ENCODE measurements around the gene COL6A1.
"Not testable (repeated sequence)": the region's sequence is repeated elsewhere in the genome, so short reads cannot be mapped to it uniquely, and the experiment has no call there.

The COL6A1 gene

GRCh38 chr21:45998276-45998701 lies 16.7 kb downstream of the COL6A1 start:
- Mint-ChIP-seq H3K36me3 (ENCODE audit: low read depth) (no peaks in the 10 kb centered on the region), H3K27ac (no peak overlapping the region), H3K9me3 (no peaks in the 10 kb centered on the region), H3K4me1 (ENCODE audit: low read depth) (no peaks in the 10 kb centered on the region), H3K4me3 (no peak overlapping the region), H3K27me3 (ENCODE audit: low read depth) (no peaks in the 10 kb centered on the region)

- no peak overlapping the region for H3K27ac Mint-ChIP-seq
- no peak overlapping the region for H3K4me3 Mint-ChIP-seq
- no peaks in the 10 kb centered on the region for H3K27me3 Mint-ChIP-seq (ENCODE audit: low read depth)
- no peaks in the 10 kb centered on the region for H3K9me3 Mint-ChIP-seq
- H3K4me1 Mint-ChIP-seq (ENCODE audit: low read depth) = no peaks in the 10 kb centered on the region
- H3K36me3 Mint-ChIP-seq (ENCODE audit: low read depth) = no peaks in the 10 kb centered on the region
Observed at GRCh38 chr21:45998871-45999580, 17.5 kb downstream of the COL6A1 start.

- H3K9me3 Mint-ChIP-seq = no peaks in the 10 kb centered on the region
- H3K36me3 Mint-ChIP-seq (ENCODE audit: low read depth) = no peaks in the 10 kb centered on the region
- H3K27me3 Mint-ChIP-seq (ENCODE audit: low read depth) = no peaks in the 10 kb centered on the region
- H3K4me1 Mint-ChIP-seq (ENCODE audit: low read depth) = no peaks in the 10 kb centered on the region
- H3K4me3 Mint-ChIP-seq = no peak overlapping the region
- no peak overlapping the region for H3K27ac Mint-ChIP-seq
Observed at GRCh38 chr21:45999581-46000181, 18.1 kb downstream of the COL6A1 start.

- Mint-ChIP-seq H3K36me3 (ENCODE audit: low read depth) (no peaks in the 10 kb centered on the region), H3K4me3 (no peak overlapping the region), H3K27me3 (ENCODE audit: low read depth) (no peaks in the 10 kb centered on the region), H3K27ac (no peak overlapping the region), H3K4me1 (ENCODE audit: low read depth) (no peaks in the 10 kb centered on the region), H3K9me3 (no peaks in the 10 kb centered on the region)
Observed at GRCh38 chr21:46000182-46000730, 18.7 kb downstream of the COL6A1 start.

GRCh38 chr21:46000731-46001641 lies 19.4 kb downstream of the COL6A1 start:
- Mint-ChIP-seq H3K9me3 (no peaks in the 10 kb centered on the region), H3K27me3 (ENCODE audit: low read depth) (no peaks in the 10 kb centered on the region), H3K36me3 (ENCODE audit: low read depth) (no peaks in the 10 kb centered on the region), H3K27ac (no peak overlapping the region), H3K4me3 (no peak overlapping the region), H3K4me1 (ENCODE audit: low read depth) (no peaks in the 10 kb centered on the region)

- no peaks in the 10 kb centered on the region for H3K4me1 Mint-ChIP-seq (ENCODE audit: low read depth)
Observed at GRCh38 chr21:46001821-46002681, 20.5 kb downstream of the COL6A1 start.

GRCh38 chr21:46002841-46003574 lies 21.4 kb downstream of the COL6A1 start:
- Mint-ChIP-seq H3K9me3 (peaks cover 4% of the 10 kb centered on the region), H3K4me3 (no peak overlapping the region), H3K27me3 (ENCODE audit: low read depth) (no peaks in the 10 kb centered on the region), H3K27ac (no peak overlapping the region), H3K4me1 (ENCODE audit: low read depth) (no peaks in the 10 kb centered on the region), H3K36me3 (ENCODE audit: low read depth) (no peaks in the 10 kb centered on the region)

More at GRCh38 chr21:46001821-46002681, 20.5 kb downstream of the COL6A1 start:
- H3K27ac Mint-ChIP-seq = no peak overlapping the region
- H3K9me3 Mint-ChIP-seq = no peaks in the 10 kb centered on the region
- H3K27me3 Mint-ChIP-seq (ENCODE audit: low read depth) = no peaks in the 10 kb centered on the region
- H3K4me3 Mint-ChIP-seq = no peak overlapping the region
- no peaks in the 10 kb centered on the region for H3K36me3 Mint-ChIP-seq (ENCODE audit: low read depth)

GRCh38 chr21:46003575-46004007 lies 22.0 kb downstream of the COL6A1 start:
- Mint-ChIP-seq H3K36me3 (ENCODE audit: low read depth) (no peaks in the 10 kb centered on the region), H3K4me1 (ENCODE audit: low read depth) (no peaks in the 10 kb centered on the region), H3K27me3 (ENCODE audit: low read depth) (no peaks in the 10 kb centered on the region), H3K9me3 (peaks cover 9% of the 10 kb centered on the region), H3K4me3 (no peak overlapping the region), H3K27ac (no peak overlapping the region)

- Mint-ChIP-seq H3K4me3 (no peak overlapping the region), H3K36me3 (ENCODE audit: low read depth) (no peaks in the 10 kb centered on the region), H3K27me3 (ENCODE audit: low read depth) (no peaks in the 10 kb centered on the region), H3K27ac (no peak overlapping the region), H3K4me1 (ENCODE audit: low read depth) (no peaks in the 10 kb centered on the region), H3K9me3 (peaks cover 9% of the 10 kb centered on the region)
Observed at GRCh38 chr21:46004168-46004861, 22.7 kb downstream of the COL6A1 start.

GRCh38 chr21:46005081-46005480 lies 23.5 kb downstream of the COL6A1 start:
- Mint-ChIP-seq H3K4me3 (no peak overlapping the region), H3K27me3 (ENCODE audit: low read depth) (no peaks in the 10 kb centered on the region), H3K27ac (no peak overlapping the region), H3K9me3 (peaks cover 13% of the 10 kb centered on the region), H3K36me3 (ENCODE audit: low read depth) (no peaks in the 10 kb centered on the region), H3K4me1 (ENCODE audit: low read depth) (no peaks in the 10 kb centered on the region)

- H3K4me3 Mint-ChIP-seq = no peak overlapping the region
- no peak overlapping the region for H3K27ac Mint-ChIP-seq
- H3K4me1 Mint-ChIP-seq (ENCODE audit: low read depth) = no peaks in the 10 kb centered on the region
- H3K36me3 Mint-ChIP-seq (ENCODE audit: low read depth) = no peaks in the 10 kb centered on the region
- H3K9me3 Mint-ChIP-seq = peaks cover 13% of the 10 kb centered on the region
- H3K27me3 Mint-ChIP-seq (ENCODE audit: low read depth) = no peaks in the 10 kb centered on the region
Observed at GRCh38 chr21:46005481-46005881, 23.9 kb downstream of the COL6A1 start.

GRCh38 chr21:46005894-46006546 lies 24.4 kb downstream of the COL6A1 start:
- H3K4me3 Mint-ChIP-seq; H3K27me3 Mint-ChIP-seq (ENCODE audit: low read depth); H3K27ac Mint-ChIP-seq; H3K4me1 Mint-ChIP-seq (ENCODE audit: low read depth); H3K36me3 Mint-ChIP-seq (ENCODE audit: low read depth): not testable (repeated sequence)
- H3K9me3 Mint-ChIP-seq = peaks cover 13% of the 10 kb centered on the region

All from T-helper 1 cell treated with Interleukin-12 subunit alpha and Interleukin-12 subunit beta and Interleukin-4 antibody, amounts not matched to agents 30 μg/mL and 1 μg/mL, for 36 hours (primary cell).